ENCODE results near the gene CTSF.
"Not testable (repeated sequence)": the region's sequence is repeated elsewhere in the genome, so short reads cannot be mapped to it uniquely, and the experiment has no call there.

Gene CTSF

DNA sequence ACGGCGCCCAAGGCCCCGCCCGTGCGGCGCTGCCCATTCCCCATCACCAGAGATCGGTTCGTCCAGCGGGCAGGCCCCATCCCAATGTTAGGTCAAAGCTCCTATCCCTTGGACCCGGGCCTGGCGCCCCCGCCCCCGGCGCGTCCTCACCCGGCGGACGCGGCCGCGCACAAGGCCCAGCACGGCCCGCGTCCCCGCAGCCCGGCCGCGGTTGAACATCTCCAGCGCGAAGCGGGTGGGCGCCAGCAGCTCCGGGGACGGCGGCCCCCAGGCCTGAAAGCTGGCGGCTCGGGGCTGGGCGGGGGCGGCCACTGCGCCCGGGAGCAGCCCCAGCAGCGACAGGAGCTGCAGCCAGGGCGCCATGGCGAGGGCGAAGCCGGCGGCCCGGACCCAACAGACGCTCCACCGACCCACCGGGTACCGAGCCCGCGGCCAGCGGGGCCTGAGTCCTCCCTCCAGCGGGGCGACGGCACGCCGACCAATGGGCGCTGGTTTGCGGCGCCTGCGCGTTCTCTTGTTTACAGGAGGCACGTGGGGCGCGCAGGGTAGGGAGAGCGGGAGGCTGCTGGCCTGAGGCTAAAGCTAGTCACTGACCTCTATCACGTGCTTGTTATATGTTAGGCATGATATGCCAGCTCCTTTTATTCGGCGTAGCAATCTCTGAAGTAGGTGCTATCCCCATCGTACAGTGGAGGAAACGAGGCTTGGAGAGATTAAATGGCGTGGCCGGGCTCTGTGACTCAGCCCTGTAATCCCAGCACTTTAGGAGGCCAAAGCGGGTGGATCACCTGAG is at the start of gene CTSF:
TSS of gene CTSF (minus strand) at position 483 of the 793 bp plus-strand sequence. CDS start at position 363, 120 bp downstream.
- in situ Hi-C loops (cut with HindIII; ENCODE audit: low pct_unique_long_range_greater_than_20kb, low sequenced_read_pairs): no loop called here
- TF ChIP-seq JUND (IDR thresholded peaks at IDR 0.05; ENCODE audit: low read depth): no peak
- DNase-seq (ENCODE audit: low read depth in 1 of 2, low spot score in 1 of 2): peak; percentile 92 to 100

DNA sequence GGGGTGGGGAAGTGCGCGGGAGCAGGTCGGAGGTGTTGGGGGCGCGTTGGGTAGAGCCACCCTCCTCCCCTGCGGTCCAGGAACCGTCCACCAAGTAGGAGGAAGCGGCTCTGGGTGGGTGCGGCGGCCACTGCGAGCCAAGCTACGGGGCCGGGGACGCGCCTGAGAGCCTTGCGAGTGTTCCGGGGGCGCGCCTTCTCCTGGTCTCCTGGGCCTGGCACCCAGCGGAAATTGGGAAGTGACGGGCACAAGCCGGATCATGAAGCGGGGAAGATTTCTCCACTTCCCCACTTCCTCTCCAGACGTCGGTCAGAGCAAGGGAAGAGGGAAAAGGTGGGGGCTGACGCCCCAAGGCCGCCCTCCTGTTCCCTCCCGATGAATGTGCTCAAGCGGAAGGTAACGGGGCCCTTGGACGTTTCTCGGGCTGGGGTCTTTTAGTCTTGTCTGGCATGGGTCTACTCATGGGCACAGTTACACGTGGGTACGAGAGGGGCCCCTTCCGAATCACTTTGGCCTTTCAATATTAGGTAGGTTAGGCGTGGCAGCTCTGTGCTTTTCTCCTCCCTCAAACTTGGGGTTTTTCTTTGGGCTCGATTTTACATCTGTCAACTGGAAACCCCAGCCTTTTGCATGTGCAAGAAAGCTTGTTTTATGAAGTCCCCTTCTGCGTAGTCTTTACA is 48.9 kb upstream of the CTSF start:
- TF ChIP-seq JUND (IDR thresholded peaks at IDR 0.05; ENCODE audit: low read depth): no peak
- DNase-seq (ENCODE audit: low read depth in 1 of 2, low spot score in 1 of 2): no peak
- in situ Hi-C loops (cut with HindIII; ENCODE audit: low pct_unique_long_range_greater_than_20kb, low sequenced_read_pairs): no loop called here

- peak; percentile 100 for DNase-seq (ENCODE audit: low read depth in 1 of 2, low spot score in 1 of 2)
- in situ Hi-C loops (cut with HindIII; ENCODE audit: low pct_unique_long_range_greater_than_20kb, low sequenced_read_pairs): no loop called here
- no peak for TF ChIP-seq JUND (IDR thresholded peaks at IDR 0.05; ENCODE audit: low read depth)
Observed at GRCh38 chr11:66616379-66617154, 48.2 kb upstream of the CTSF start, which contains the start of gene RBM14. TSS of gene RBM14 (plus strand) at chr11:66616630. CDS start at chr11:66616721, 91 bp downstream.

DNA sequence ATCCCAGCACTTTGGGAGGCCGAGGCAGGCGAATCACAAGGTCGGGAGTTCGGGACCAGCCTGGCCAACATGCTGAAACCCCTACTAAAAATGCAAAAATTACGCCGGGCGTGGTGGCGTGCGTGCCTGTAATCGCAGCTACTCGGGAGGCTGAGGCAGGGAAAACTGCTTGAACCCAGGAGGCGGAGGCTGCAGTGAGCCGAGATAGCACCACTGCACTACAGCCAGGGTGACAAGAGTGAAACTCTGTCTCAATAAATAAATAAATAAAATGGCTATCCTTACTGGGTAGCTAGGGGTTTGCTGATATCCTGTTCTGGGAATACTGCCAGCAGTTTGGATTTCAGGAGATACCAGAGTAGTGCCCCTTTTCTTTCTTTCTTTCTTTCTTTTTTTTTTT is 45.7 kb upstream of the CTSF start:
- no peak for TF ChIP-seq JUND (IDR thresholded peaks at IDR 0.05; ENCODE audit: low read depth)
- in situ Hi-C loops (cut with HindIII; ENCODE audit: low pct_unique_long_range_greater_than_20kb, low sequenced_read_pairs): no loop called here
- DNase-seq (ENCODE audit: low read depth in 1 of 2, low spot score in 1 of 2): no peak

- no peak for DNase-seq (ENCODE audit: low read depth in 1 of 2, low spot score in 1 of 2)
- TF ChIP-seq JUND (IDR thresholded peaks at IDR 0.05; ENCODE audit: low read depth): no peak
- in situ Hi-C loops (cut with HindIII; ENCODE audit: low pct_unique_long_range_greater_than_20kb, low sequenced_read_pairs): no loop called here
Observed at GRCh38 chr11:66612458-66612857, 44.1 kb upstream of the CTSF start.

DNA sequence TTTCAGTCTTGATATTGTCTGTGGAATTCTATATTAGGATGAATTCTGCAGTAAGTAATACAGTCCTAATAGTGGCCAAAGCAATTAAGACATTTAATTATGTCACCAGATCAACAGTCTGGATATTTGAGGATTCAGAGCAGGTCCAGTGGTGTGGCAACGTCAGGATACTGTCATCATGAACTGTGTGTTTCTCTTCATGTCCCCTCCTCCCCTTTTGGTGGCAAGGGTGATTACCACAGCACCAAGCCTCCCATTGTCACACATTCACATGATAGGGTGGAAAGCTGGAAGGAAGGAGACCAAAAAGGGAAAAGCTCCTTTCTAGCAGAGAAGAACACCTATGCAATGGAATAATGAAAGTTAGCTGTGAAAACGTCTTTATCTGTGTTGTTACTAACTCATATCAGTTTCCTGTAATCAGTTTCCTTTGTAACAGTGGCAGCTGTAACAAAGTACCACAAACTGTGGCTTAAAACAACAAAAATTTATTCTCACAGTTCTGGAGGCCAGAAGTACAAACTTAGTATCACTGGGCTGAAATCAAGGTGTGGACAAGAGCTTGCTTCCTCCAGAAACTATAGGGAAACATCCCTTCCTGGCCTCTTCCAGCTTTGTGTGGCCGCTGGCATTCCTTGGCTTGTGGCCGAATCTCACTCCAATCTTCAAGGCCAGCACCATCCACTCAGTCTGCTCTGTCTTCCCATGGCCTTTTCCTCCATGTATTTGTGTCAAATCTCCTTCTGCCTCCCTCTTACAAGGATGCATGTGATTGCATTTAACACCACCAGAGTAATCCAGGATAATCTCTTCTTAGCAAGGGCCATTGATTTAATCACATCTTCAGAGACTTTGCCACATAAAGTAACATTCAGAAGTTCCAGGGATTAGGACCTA is 41.6 kb upstream of the CTSF start:
- DNase-seq (ENCODE audit: low read depth in 1 of 2, low spot score in 1 of 2): no peak

DNA sequence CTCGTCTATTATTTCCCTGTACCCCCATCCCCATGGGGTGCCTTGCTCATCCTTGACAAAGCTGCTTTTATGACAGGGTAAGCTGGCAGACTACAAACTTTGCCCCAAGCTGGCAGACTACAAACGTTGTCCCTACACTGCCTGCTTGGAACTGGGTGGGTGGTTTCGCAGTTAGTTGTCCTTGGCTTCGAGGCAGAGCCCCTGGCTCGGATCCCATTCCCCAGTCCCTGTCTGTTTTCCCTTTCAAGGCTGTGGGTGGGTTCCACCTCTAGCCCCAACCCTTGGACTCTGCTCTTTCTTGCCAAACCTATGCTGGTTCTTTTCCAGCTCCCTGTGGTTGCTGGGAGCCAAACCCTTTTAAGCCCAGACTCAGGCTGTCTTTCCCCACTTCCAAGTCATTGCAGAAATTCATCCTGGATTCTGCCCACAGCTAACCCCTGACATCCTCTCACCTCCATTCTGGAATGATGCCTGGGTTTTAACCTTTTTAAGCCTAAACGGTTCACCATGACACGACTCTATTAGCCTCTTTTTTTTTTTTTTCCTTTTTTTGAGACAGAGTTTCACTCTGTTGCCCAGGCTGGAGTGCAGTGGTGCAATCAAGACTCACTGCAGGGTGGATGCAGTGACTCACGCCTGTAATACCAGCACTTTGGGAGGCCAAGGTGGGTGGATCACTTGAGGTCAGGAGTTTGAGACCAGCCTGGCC is 38.9 kb upstream of the CTSF start:
- in situ Hi-C loops (cut with HindIII; ENCODE audit: low pct_unique_long_range_greater_than_20kb, low sequenced_read_pairs): no loop called here
- TF ChIP-seq JUND (IDR thresholded peaks at IDR 0.05; ENCODE audit: low read depth): no peak
- no peak for DNase-seq (ENCODE audit: low read depth in 1 of 2, low spot score in 1 of 2)

More for the DNA sequence above, 41.6 kb upstream of the CTSF start:
- TF ChIP-seq JUND (IDR thresholded peaks at IDR 0.05; ENCODE audit: low read depth): no peak
- in situ Hi-C loops (cut with HindIII; ENCODE audit: low pct_unique_long_range_greater_than_20kb, low sequenced_read_pairs): no loop called here

DNA sequence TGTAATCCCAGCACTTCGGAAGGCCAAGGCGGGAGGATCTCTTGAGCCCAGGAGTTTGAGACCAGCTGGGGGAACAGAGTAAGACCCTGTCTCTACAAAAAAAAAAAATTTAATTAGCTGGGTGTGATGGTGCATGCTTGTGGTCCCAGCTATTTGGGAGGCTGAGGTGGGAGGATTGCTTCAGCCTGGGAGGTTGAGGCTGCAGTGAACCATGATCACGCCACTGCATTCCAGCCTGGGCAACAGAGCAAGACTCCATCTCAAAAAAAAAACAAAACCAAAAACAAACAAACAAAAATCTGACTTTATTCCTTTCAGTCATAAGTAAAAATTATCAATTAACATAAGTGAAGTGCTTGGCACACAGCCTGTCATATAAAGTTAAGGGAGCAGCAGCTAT is 38.2 kb upstream of the CTSF start:
- in situ Hi-C loops (cut with HindIII; ENCODE audit: low pct_unique_long_range_greater_than_20kb, low sequenced_read_pairs); DNase-seq (ENCODE audit: low read depth in 1 of 2, low spot score in 1 of 2): not testable (repeated sequence)

DNA sequence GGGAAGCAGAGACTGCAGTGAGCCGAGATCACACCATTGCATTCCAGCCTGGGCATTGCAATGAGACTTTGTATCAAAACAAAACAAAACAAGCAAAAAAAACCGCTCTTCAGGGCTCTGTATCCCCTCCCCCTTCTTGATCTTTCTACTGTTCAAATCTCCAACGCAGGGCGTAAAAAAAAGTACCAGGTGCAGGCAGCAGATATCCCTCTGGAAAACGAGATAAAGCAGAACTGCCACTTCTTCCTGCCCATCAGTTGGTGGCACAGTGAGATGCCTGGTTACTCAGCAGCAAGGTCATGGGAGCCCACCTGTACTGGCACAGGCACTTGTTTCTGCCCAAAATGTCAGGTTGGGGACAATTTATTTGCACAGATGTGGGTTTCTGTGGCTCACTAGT is 35.7 kb upstream of the CTSF start:
- DNase-seq (ENCODE audit: low read depth in 1 of 2, low spot score in 1 of 2): no peak
- in situ Hi-C loops (cut with HindIII; ENCODE audit: low pct_unique_long_range_greater_than_20kb, low sequenced_read_pairs): no loop called here
- no peak for TF ChIP-seq JUND (IDR thresholded peaks at IDR 0.05; ENCODE audit: low read depth)

DNA sequence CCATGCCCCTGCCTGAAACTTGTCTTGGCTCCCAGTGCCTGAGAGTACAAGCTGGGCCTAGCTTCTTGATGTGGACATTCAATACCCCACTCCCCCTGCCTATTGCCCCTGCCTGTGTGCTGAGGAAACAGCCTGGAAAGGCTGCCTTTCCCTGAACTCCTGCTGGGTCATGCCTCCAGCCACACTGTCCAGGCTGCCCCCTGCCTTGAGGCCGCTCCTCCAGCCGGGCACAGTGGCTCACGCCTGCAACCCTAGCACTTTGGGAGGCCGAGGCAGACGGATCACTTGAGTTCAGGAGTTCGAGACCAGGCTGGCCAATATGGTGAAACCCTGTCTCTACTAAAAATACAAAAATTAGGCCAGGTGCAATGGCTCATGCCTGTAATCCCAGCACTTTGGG is 34.7 kb upstream of the CTSF start:
- in situ Hi-C loops (cut with HindIII; ENCODE audit: low pct_unique_long_range_greater_than_20kb, low sequenced_read_pairs): no loop called here
- TF ChIP-seq JUND (IDR thresholded peaks at IDR 0.05; ENCODE audit: low read depth): no peak
- no peak for DNase-seq (ENCODE audit: low read depth in 1 of 2, low spot score in 1 of 2)

DNA sequence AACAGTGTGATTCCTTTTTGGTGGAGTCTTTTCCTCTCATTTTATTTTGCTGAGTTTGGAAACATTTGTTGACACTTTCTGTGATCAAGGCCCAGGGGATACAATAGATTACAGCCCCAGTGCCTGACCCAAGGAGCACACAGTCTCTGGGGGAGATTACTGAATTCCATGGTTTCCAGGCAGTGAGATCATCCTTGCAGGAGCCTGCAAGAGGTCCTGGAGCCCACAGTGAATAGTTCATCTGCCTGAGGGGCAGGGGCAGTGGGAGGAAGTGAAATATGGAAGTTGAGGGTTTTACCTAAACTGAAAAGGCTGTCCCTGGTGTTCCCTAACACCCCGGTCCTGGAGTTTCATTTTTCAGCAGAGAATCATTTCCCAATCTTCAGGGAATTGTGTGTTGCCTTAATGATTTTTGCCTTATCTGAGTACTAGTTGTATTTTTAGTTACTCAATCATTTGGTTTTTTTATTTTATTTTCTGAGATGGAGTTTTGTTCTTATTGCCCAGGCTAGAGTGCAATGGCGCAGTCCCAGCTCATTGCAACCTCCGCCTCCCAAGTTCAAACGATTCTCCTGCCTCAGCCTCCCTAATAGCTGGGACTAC is 32.3 kb upstream of the CTSF start:
- in situ Hi-C loops (cut with HindIII; ENCODE audit: low pct_unique_long_range_greater_than_20kb, low sequenced_read_pairs): no loop called here
- no peak for TF ChIP-seq JUND (IDR thresholded peaks at IDR 0.05; ENCODE audit: low read depth)
- no peak for DNase-seq (ENCODE audit: low read depth in 1 of 2, low spot score in 1 of 2)
